HG02973 (cell line): Measurements from ENCODE around the gene ZBP1.

Experiments
- ATAC-seq: cut with Tn5 transposase; IDR thresholded peaks from one replicate; pipeline ENCODE4 v1.9.1; 2021; ENCODE audit warnings: moderate library complexity; ENCODE audit not compliant: unreplicated experiment

The ZBP1 gene

DNA sequence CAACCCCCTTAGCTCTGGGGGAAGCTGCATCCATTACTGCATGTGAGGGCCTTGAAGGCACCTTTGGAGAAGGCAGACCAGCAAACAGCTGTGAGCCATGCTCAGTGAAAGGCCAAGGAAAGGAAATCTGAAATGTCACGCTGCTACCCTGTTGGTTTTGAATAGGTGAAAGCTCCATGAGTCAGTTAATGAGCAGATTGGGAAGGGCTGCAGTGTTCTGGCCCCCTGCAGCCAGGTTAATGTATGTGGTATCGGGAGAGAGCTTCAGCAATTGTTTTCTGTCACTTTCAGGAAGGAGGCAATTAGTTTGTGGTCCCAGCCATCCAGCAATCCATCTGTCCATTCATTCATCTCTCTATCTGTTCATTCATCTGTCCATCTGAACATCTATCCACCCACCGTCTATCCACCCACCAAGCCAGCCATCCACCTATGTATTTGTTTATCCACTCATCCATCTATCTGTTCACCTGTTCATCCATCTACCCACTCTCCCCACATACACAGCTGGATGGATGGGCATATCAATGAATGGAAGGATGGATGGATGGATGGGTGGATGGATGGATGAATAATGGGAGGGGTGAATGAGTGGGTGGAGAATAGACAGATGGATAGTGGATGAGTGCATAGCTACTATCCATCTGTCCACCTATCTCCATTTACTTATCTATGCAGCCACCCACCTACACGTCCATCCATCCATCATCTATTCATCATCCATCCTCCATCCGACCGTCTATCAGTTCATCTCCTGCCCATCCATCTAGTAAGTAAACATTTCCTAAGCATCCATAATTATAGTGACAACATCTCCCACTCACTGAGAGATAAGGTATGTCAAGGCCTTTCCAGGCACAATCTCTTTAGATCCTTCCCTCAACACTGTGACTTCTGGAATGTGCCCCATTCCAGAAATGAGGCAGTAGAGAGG is 43.3 kb downstream of the ZBP1 start:
- ATAC-seq: no peak

DNA sequence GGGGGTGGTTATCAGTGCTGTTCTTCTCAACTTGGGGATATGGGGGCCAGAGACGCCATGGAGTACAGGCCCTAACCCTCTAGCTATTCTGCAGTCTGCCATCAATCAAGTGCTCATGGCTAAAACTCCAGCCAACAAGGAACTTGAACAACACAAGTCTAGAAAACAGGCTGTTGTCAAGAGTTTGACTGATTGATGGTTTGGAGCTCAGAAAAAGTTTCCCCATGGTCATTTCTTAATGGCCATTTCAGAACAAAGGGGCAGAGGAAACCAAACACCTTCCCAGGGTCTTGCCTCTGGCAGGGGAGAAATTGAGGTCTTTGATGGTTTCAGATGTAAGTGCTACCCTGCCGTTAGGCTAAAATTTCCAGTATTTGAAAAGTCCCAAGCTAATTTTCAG is 44.2 kb downstream of the ZBP1 start:
- no peak for ATAC-seq

GRCh38 chr20:57574954-57575353 is 45.3 kb downstream of the ZBP1 start:
- no peak for ATAC-seq

DNA sequence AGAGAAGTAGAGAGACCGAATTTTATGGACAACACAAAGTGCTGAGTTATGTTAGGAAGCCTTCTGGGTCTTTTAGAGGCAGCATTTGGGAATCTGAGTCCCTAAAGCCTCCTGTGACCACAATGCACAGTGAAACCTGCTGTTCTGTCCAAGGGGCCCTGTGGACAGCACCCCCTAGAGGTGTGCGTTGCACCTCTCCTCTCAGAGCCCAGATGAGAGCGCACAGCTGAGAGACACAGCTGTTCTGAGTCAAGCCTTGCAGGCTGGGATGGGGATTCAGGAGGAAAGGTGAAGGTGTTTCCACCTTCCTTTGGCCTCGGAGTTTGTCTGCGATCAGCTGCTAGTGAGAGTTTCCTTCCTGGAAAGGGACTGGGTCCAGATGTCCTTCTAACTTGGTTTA is 46.3 kb downstream of the ZBP1 start:
- ATAC-seq: no peak

- no peak for ATAC-seq
Measured at GRCh38 chr20:57573242-57573641, 47.0 kb downstream of the ZBP1 start.

- no peak for ATAC-seq
Measured at GRCh38 chr20:57571782-57572416, 48.3 kb downstream of the ZBP1 start.

GRCh38 chr20:57570920-57571319 is 49.3 kb downstream of the ZBP1 start:
- ATAC-seq: no peak

GRCh38 chr20:57570145-57570850 is 49.9 kb downstream of the ZBP1 start:
- ATAC-seq: no peak

GRCh38 chr20:57568960-57569359 is 51.3 kb downstream of the ZBP1 start:
- ATAC-seq: no peak

DNA sequence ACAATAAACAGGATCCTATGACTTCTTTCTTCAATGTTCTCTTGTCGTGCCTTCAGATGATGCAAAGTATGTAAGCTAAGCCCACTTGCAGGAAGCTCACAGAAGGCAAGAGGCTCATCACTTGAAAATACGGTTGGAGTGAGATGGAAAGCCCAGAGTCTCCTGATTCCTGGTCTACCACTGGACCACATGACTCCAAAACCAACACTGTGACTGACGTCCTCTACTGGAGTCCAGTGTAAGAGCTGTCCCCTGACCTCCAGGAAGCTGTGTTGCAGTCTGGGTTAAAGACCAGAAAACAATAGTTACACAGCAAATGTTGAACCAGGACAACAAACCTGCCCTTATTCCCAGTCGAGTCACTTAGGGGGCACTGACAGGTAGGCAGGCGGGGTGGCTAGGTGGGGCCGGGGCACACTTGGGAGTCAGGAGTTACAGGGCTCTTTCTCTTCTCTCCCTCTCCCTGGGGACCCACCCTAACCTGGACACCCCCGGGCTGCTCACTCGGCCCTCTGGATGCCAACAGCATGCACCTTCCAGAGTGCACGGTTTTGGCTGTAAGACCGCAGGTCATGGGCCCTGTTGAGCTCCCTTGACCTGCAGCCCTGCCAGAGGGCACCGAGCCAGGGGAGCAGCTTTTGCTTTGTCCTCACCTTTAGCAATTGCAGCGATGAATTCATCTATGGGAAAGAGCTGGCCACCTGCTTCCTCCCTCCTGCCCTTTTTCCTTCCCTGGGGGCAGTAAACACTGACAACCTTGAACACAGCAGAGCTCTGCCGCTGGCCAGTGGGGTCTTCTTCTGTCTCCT is 51.9 kb downstream of the ZBP1 start:
- no peak for ATAC-seq

- no peak for ATAC-seq
Measured at GRCh38 chr20:57567471-57568079, 52.7 kb downstream of the ZBP1 start.

DNA sequence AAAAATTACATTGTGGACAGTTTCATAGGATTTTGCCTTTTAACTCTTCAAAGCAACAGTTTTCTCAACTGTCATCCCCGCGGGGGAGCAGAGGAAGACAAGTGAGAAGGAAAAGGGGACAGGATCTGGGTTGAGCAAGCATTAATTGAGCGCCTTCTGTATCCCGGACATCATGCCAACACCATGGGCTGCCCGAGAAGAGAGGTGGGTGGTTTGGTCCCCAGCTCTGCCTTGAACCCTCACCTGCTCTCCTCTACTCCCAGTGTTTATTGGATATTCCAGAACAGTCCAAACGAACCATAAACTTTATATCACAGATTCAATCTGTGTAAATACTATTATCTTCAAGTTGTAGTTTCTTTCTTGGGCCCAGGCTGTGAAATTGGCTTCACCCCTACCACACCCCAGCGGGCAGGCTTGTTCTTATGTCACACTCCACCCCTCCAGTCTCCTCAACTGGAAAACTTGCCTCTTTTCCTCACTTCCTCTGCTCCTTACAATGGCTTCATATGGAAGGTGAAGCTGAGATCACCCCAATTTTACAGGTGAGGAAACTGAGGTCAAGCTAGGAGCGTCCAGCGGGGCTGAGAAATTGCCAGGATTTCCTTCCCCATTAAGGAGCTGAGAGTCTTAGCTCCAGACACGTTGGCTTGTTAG is 53.3 kb downstream of the ZBP1 start:
- no peak for ATAC-seq

GRCh38 chr20:57566399-57566798 is 53.8 kb downstream of the ZBP1 start:
- ATAC-seq: no peak

DNA sequence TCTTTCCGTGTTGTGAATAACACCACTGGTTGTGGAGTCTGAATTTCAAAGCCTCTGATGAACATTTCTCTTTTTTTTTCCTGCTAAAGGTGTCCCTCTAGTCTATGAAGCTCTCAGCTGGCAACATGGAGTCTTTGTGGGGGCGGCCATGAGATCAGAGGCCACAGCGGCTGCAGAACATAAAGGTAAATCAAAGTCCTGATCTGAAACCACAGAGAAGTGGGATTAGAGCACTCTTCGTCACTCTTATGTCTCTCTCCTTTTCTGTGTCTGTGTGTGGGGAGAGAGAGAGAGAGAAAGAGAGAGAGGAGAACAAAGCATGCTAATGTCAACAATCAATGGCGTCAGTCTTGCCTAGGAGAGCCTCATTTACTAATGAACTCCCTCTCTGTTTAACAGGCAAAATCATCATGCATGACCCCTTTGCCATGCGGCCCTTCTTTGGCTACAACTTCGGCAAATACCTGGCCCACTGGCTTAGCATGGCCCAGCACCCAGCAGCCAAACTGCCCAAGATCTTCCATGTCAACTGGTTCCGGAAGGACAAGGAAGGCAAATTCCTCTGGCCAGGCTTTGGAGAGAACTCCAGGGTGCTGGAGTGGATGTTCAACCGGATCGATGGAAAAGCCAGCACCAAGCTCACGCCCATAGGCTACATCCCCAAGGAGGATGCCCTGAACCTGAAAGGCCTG is 55.1 kb downstream of the ZBP1 start:
- no peak for ATAC-seq

- no peak for ATAC-seq
Measured at GRCh38 chr20:57564180-57564802, 55.9 kb downstream of the ZBP1 start.

DNA sequence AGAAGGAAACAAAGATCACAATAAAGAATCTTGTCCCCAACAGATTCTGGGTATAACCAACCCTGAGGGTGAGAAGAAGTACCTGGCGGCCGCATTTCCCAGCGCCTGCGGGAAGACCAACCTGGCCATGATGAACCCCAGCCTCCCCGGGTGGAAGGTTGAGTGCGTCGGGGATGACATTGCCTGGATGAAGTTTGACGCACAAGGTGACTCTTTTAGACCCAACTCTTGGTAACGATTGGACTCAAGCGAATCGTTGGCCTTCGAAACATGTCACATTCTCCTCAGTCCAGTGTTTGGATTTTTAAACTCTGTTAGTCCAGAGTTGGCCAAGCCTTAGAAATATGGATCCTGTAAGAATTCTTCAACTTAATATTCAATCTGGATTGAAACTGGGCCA is 56.7 kb downstream of the ZBP1 start:
- no peak for ATAC-seq

DNA sequence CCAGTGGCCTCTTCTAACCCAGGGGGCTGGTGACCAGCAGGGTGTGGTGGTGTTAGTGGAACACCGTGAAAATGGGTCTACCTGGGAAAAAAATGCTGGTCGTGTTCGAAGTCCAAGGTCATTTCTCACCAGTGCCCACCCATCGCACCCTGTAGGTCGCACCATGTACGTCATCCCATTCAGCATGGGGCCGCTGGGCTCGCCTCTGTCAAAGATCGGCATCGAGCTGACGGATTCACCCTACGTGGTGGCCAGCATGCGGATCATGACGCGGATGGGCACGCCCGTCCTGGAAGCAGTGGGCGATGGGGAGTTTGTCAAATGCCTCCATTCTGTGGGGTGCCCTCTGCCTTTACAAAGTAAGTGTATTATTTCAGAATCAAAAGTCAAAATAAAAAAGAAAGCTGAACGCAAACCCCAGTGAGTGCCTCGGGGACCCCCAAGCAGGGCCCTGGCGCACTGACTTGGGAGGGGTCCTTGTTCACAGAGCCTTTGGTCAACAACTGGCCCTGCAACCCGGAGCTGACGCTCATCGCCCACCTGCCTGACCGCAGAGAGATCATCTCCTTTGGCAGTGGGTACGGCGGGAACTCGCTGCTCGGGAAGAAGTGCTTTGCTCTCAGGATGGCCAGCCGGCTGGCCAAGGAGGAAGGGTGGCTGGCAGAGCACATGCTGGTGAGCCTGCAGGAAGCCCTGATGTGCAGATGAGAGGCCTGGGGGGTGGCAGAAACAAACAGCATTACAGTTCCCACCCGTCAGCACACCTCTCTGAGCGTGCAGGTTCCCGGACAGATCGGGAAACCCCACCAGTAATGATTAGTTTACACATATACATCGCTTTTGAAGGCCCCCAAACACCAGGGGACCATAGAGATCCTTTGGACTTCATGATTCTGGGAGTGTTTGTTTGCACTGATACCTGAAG is 57.4 kb downstream of the ZBP1 start:
- ATAC-seq: no peak
